ENCODE results near the gene TESK2. TPM values are rescaled to one million over a fixed set of nuclear protein-coding genes. Genes with fewer than 3 reads are reported as not detected.

TESK2 gene
- total RNA-seq, 1 donor from 2014 or later = 6.0 TPM

- no peak for DNase-seq (ENCODE audit: low spot score)
Measured at GRCh38 chr1:45337630-45338325, 153.2 kb downstream of the TESK2 start.

DNA sequence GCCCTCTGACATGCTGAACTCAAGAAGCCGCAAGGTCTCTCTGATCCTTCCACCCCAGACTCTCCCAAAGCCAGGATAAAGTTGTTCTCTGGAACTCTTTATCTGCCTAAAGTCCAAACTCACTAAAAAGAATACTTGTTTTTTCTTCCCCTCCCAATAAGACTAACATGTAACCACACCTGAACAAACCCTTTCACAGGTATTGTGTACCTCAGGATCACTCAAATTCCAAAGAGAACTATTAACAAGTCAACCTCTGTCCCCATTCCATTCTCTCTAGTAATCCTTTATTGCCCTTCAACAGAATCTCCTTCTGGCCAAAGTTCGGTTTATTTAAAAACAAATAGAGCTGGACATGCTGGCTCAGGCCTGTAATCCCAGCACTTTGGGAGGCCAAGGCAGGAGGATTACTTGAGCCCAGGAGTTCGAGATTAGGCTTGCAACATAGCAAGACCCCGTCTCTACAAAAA lies 155.1 kb downstream of the TESK2 start:
- DNase-seq (ENCODE audit: low spot score) = no peak

GRCh38 chr1:45334308-45335245 lies 156.4 kb downstream of the TESK2 start:
- DNase-seq (ENCODE audit: low spot score) = no peak

DNA sequence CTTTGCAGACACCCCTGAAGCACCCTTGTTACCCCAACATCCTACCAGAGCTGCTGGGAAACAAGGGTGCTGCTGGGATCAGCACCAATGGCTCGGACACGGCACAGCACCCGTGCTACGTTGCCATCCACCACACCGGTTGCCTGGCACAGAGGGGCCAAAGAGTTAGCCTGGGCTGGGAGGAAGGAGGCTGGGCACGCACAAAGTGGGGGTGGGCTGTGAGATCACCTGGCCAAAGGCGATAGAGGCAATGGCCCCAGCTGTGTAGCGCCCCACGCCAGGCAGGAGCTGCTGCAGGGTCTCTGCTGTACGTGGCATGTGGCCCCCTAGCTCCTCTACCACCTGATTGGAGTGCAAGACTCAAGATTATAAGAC lies 158.6 kb downstream of the TESK2 start:
- no peak for DNase-seq (ENCODE audit: low spot score)

- no peak for DNase-seq (ENCODE audit: low spot score)
Measured at GRCh38 chr1:45331436-45332345, 159.3 kb downstream of the TESK2 start.

GRCh38 chr1:45329445-45329844 lies 161.5 kb downstream of the TESK2 start:
- DNase-seq (ENCODE audit: low spot score) = no peak

- no peak for DNase-seq (ENCODE audit: low spot score)
Measured at GRCh38 chr1:45328680-45329079, 162.3 kb downstream of the TESK2 start.

DNA sequence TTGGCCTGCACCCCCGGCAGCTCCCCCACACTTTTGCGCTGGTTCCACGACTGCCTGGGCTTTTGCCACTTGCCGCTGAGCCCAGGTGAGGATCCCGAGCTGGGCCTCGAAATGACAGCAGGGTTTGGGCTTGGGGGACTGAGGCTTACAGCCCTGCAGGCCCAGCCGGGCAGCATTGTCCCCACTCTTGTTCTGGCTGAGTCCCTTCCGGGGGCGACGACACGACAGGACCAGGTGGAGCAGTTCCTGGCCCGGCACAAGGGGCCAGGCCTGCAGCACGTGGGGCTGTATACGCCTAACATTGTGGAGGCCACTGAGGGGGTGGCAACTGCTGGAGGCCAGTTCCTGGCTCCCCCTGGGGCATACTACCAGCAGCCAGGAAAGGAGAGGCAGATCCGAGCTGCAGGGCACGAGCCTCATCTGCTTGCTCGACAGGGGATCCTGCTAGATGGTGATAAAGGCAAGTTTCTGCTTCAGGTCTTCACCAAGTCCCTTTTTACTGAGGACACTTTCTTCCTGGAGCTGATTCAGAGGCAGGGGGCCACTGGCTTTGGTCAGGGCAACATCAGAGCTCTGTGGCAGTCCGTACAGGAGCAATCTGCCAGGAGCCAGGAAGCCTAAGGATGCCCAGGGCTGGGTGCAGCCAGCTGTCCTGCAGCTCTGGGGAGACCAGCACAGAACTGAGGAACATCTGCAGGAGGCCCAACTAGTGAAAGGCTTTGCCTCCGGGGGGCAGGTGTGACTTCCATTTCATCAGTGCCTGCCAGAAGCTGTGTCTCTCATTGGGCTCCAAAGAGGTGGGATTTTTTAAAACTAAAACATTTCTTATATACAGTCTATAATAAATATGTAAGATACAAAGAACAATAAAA lies 163.1 kb downstream of the TESK2 start:
- DNase-seq (ENCODE audit: low spot score) = no peak

- DNase-seq (ENCODE audit: low spot score) = peak; percentile 42
Measured at GRCh38 chr1:45326627-45327623, 164.0 kb downstream of the TESK2 start, which contains the start of gene HPDL. Gene HPDL, plus strand, starts transcription at chr1:45326895. Its CDS starts 254 bp downstream, at chr1:45327149.

GRCh38 chr1:45325851-45326506 lies 165.0 kb downstream of the TESK2 start:
- no peak for DNase-seq (ENCODE audit: low spot score)

DNA sequence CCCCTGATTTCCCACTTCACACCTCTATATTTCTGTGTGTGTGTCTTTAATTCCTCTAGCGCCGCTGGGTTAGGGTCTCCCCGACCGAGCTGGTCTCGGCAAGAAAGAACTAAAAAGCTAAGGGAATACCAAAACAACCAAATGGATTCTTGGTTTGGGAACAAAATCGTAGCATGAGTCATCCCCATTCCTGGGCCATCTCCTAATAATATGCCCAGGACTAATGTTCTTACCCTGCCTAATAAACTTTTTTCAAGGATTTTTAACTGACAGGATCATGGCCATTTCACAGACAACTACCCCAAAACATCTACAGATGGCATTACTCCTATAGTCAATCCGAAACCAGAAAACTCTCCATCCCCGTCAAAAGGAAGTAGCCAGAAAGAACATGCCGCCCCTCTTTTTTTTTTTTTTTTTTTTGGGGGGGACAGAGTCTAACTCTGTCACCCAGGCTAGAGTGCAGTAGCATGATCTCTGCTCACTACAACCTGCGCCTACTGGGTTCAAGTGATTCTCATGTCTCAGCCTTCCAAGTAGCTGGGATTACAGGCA lies 168.4 kb downstream of the TESK2 start:
- DNase-seq (ENCODE audit: low spot score) = no peak

DNA sequence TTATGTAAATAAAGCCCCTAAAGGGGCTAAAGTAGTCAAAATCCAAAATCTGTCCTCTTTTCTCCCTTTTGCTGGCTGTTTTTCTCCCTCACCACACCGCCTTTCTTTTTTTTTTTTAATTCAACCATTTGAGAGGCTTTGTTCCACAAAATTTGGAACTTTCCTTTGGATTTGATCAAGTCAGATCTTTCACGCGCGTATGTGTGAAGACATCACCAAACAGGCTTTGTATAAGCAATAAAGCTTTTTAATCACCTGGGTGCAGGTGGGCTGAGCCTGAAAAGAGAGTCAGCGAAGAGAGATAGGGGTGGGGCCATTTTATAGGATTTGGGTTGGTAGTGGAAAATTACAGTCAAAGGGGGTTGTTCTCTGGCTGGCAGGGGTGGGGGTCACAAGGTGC lies 169.5 kb downstream of the TESK2 start:
- no peak for DNase-seq (ENCODE audit: low spot score)

GRCh38 chr1:45319761-45320160 lies 171.2 kb downstream of the TESK2 start:
- DNase-seq (ENCODE audit: low spot score) = no peak

DNA sequence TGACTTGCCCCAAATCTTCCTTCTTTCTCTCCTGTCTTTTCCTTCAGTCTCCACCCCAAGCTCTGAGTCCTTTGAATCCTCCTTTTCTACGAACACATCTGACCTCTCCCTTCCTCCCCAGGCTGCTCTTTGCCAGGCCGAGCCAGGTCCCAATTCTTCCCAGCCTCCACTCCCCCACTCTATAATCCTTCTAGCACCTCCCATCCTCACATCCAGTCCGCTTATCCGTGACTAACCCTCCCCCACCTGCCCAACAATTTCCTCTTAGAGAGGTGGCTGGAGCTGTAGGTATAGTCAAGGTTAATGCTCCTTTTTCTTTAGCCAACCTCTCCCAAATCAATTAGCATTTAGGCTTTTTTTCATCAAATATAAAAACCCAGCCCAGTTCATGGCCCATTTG lies 173.8 kb downstream of the TESK2 start:
- DNase-seq (ENCODE audit: low spot score) = no peak

DNA sequence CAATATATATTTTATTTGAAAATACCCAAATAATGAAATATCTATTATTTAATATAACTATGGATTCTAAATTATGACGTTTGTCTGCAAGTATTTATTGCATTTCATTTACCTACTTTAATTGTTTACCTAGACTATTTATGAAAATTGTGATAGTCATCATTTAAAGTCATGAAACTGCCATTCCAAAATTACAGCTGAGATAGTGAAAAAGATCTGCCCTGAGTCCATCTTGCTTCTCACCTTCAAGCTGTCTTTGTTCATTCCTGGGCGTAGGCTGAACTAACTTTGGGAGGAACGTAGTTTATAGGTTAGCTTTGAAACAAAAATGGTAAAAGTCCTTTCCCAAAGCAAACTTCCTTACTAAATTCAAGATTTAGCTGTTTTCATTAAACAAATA lies 176.7 kb downstream of the TESK2 start:
- DNase-seq (ENCODE audit: low spot score) = no peak

DNA sequence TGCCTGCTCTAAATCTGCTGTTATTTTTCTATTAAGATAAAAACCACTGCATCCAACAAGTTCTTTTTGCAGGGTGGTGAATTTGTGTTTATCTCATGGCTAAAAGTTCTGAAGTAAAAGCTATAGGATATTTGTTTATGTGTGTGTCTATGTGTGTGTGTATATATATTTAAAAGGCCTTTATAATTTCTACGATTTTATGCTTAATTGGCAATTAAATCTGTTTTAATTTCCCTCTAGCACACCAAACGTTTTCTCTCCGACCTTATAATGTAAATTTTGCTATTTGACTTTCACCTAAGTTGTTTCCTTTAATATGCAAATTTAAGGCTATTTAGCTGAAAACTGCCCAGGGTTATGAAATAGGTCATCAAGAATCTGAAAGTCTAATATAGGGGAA lies 184.1 kb downstream of the TESK2 start:
- no peak for DNase-seq (ENCODE audit: low spot score)

DNA sequence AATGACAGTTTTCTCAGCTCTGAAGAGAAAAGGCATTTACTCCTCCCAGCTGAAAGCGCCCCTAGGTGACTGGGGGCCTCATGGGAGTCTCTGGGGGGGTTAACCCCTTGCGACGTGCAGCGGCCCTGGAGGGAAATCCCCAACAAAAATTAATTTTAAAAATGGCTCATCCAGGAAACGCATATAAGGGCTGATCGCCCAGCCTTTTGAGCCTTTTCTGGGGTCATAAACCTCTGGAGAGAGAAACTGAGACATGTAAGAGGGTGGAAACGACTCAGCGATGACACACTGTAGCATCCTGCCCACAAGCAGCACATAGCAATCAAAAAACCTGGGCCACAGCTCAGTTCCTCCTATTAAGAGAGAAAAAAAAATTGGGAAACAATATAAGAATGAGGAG lies 184.6 kb downstream of the TESK2 start:
- DNase-seq (ENCODE audit: low spot score) = no peak

GRCh38 chr1:45305231-45305630 lies 185.7 kb downstream of the TESK2 start:
- no peak for DNase-seq (ENCODE audit: low spot score)
